ENCODE data around the gene RICTOR.

Gene RICTOR

DNA sequence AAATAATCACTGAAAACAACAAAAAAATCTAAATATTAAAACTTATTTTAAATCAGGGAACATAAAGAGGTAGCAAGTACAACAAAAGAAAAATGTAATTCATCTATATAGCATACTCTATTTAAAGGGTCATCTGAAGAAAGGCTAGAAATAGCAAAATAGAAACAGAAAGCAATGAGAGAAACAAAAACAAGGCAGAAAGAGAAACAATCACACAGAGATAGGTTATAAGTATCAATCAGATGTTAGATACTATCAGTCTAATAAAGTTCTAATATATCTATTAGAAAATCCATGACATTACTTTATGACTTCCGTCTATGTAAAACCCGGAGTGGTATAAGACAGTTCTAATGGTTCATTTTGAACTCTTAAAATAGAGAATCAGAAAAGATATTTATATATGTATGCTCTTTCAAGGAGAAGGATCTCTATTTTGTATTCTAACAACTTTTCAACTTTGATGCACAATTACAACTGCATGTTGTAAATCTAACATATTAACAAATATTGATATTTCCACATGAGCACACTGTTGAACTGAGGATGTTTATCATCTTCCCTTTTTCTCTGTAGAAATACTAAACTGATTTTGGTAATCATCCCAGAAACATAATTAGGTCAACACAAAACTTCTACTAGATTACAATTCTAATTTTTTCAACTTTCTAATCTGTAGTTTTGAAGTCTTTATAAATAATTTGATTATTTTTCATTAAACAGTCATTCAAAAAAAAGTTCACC, 15.8 kb downstream of the RICTOR start:
- H3K4me3 ChIP-seq (ENCODE audit: low read length) = no peak overlapping the region
- no peak for TF ChIP-seq CTCF (conservative IDR thresholded peaks at IDR 0.05; ENCODE audit: low read depth, low read length)
- DNase-seq (ENCODE audit: low read depth) = no peak

- no peak overlapping the region for H3K4me3 ChIP-seq (ENCODE audit: low read length)
- DNase-seq (ENCODE audit: low read depth) = no peak
- TF ChIP-seq CTCF (conservative IDR thresholded peaks at IDR 0.05; ENCODE audit: low read depth, low read length) = no peak
Measured at GRCh38 chr5:39057734-39058133, 16.5 kb downstream of the RICTOR start.

DNA sequence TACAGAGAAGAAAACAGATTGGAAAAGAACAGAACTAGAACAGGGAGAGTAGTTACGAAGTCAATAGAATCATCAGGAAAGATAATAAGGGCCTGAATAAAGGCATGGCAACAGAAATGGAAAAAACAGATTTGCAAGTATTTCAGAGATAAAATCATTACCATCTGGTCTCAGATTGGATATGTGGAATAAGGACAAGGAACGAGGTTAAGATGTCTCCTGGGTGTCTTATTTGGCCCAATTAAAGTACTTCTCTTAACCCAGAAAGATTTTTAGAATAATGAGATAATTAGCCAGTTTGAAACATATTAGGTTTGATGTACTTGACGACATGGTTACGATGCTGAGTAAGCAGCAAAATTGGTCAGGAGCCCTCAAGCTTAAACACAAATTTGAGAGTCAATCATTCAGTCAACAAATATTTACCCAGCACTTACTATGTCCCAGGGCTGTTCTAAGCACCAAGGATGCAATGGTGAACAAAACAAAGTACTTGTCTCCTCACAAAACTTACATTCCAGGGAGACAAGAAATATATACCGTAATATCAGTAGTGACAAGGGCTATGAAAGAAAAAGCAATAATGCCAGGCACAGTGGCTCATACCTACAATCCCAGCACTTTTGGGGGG, 18.3 kb downstream of the RICTOR start:
- DNase-seq (ENCODE audit: low read depth) = no peak
- no peak overlapping the region for H3K4me3 ChIP-seq (ENCODE audit: low read length)
- TF ChIP-seq CTCF (conservative IDR thresholded peaks at IDR 0.05; ENCODE audit: low read depth, low read length) = no peak

DNA sequence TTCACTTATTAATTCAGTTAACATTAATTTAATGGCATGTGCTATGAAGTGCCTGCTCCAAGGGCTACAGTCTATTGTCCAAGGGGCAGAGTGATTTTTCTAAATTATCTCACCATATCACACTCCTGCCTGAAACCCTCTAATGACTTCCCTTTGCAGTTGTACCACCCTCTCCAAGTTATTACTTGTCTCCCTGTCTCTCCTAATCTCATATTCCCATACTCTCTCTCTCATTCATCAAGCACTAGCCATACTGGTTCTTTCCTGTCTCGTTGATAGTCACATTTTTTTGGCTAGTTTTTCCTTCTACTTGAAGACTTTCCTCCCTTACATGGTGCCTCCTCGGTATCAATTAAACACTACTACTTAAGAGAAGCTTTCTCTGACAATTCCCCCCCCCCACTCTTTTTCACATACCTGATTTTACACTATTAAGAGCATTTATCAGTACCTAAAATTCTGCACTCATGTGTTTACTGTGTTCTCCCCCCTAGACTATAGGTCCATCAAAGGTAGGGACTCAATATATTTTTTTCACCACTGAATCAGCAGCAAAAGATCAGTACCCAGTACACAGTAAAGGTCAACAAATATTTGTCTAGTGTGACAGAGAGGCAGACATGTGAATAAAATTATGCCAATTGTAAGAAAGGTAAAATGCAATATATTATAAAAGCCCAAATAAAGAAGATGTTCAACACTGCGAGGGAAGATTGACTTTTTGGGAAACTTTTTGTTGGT, 19.0 kb downstream of the RICTOR start:
- no peak for DNase-seq (ENCODE audit: low read depth)
- H3K4me3 ChIP-seq (ENCODE audit: low read length) = no peak overlapping the region
- no peak for TF ChIP-seq CTCF (conservative IDR thresholded peaks at IDR 0.05; ENCODE audit: low read depth, low read length)

DNA sequence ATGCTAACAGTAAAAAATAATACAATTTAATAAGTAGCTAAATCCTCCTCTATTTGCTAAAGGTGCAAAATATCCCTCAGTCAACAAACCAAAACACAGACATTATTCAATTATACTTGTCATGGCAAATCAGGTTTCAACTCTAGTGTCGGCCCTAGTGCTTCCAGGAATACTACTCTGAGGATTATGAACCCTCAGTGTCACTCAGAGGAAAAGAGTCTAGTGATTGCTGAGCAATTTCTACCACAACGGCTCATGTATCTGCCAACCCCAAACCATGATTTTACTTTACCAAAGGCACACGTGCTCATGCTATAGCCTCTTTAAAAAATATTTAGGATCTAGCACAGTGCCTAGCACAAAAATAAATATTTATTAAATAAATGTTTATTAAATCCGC, 21.0 kb downstream of the RICTOR start:
- no peak for TF ChIP-seq CTCF (conservative IDR thresholded peaks at IDR 0.05; ENCODE audit: low read depth, low read length)
- no peak overlapping the region for H3K4me3 ChIP-seq (ENCODE audit: low read length)
- DNase-seq (ENCODE audit: low read depth) = no peak

GRCh38 chr5:39052141-39052540, 22.1 kb downstream of the RICTOR start:
- TF ChIP-seq CTCF (conservative IDR thresholded peaks at IDR 0.05; ENCODE audit: low read depth, low read length) = no peak
- DNase-seq (ENCODE audit: low read depth) = no peak
- no peak overlapping the region for H3K4me3 ChIP-seq (ENCODE audit: low read length)
